GM06990 (cell line): ENCODE measurements around the gene TAP1.

Experiments
- DNase-seq: peaks from one replicate; pipeline ENCODE4 v3.0.0-alpha.2; 2011; ENCODE audit not compliant: insufficient read length; ENCODE audit errors: extremely low read depth
- H3K27me3 ChIP-seq: replicated peaks from 2 replicates; pipeline ENCODE4 v1.6.0; 2011; ENCODE audit warnings: low read length; ENCODE audit not compliant: control insufficient read depth, insufficient read depth
- H3K36me3 ChIP-seq: 2 replicates; pipeline ENCODE4 v1.5.1; 2011; ENCODE audit warnings: low read length; ENCODE audit not compliant: control insufficient read depth, insufficient read depth
- H3K4me3 ChIP-seq: replicated peaks from 2 replicates; pipeline ENCODE4 v1.5.1; 2011; ENCODE audit warnings: low read depth, mild to moderate bottlenecking, control low read depth, low read length
- TF ChIP-seq, protein P1 (sequence below): IDR thresholded peaks from 2 replicates; pipeline ENCODE4 v1.5.1; 2011; ENCODE audit warnings: low read length, control low read depth, mild to moderate bottlenecking, inconsistent platforms; ENCODE audit not compliant: insufficient read depth, poor library complexity, severe bottlenecking

TAP1 gene

GRCh38 chr6:32867022-32867477 lies 13.5 kb upstream of the TAP1 start:
- TF ChIP-seq, protein P1, sequence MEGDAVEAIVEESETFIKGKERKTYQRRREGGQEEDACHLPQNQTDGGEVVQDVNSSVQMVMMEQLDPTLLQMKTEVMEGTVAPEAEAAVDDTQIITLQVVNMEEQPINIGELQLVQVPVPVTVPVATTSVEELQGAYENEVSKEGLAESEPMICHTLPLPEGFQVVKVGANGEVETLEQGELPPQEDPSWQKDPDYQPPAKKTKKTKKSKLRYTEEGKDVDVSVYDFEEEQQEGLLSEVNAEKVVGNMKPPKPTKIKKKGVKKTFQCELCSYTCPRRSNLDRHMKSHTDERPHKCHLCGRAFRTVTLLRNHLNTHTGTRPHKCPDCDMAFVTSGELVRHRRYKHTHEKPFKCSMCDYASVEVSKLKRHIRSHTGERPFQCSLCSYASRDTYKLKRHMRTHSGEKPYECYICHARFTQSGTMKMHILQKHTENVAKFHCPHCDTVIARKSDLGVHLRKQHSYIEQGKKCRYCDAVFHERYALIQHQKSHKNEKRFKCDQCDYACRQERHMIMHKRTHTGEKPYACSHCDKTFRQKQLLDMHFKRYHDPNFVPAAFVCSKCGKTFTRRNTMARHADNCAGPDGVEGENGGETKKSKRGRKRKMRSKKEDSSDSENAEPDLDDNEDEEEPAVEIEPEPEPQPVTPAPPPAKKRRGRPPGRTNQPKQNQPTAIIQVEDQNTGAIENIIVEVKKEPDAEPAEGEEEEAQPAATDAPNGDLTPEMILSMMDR, result no peak
- H3K27me3 ChIP-seq, result no peaks in the 10 kb centered on the region
- peak overlapping the region; percentile 13; the same call in 1 of the 2 replicates for H3K4me3 ChIP-seq
- H3K36me3 ChIP-seq, result no peaks in the 10 kb centered on the region; the same call in 1 of the 2 replicates
- DNase-seq, result no peak

- no peak for DNase-seq
- no peaks in the 10 kb centered on the region; the same call in 1 of the 2 replicates for H3K36me3 ChIP-seq
- H3K4me3 ChIP-seq, result no peak overlapping the region
- TF ChIP-seq, protein P1, result no peak
- H3K27me3 ChIP-seq, result no peaks in the 10 kb centered on the region
These were observed 12.4 kb upstream of the TAP1 start for GRCh38 chr6:32865724-32866443.

- H3K4me3 ChIP-seq, result no peak overlapping the region
- H3K27me3 ChIP-seq, result no peaks in the 10 kb centered on the region
- DNase-seq, result no peak
These were observed 9.2 kb upstream of the TAP1 start for GRCh38 chr6:32862725-32863124.

GRCh38 chr6:32860674-32861073 lies 7.2 kb upstream of the TAP1 start:
- Histone ChIP-seq H3K36me3 (peaks cover 9% of the 10 kb centered on the region), H3K4me3 (no peak overlapping the region), H3K27me3 (no peaks in the 10 kb centered on the region)
- TF ChIP-seq, protein P1, result no peak
- no peak for DNase-seq

More at GRCh38 chr6:32862725-32863124, 9.2 kb upstream of the TAP1 start:
- H3K36me3 ChIP-seq, result peaks cover 7% of the 10 kb centered on the region
- TF ChIP-seq, protein P1, result no peak

GRCh38 chr6:32858194-32858593 lies 4.7 kb upstream of the TAP1 start:
- no peak for DNase-seq
- TF ChIP-seq, protein P1, result no peak
- peaks cover 9% of the 10 kb centered on the region for H3K36me3 ChIP-seq
- H3K4me3 ChIP-seq, result no peak overlapping the region
- no peaks in the 10 kb centered on the region for H3K27me3 ChIP-seq
